Panc1 (cell line): ENCODE results near the gene CFAP100. TPM values are rescaled to one million over a fixed set of nuclear protein-coding genes. Genes with fewer than 3 reads are reported as not detected.

ENCODE experiments used
- ATAC-seq: fragments of 200-7000 bp; cut with Tn5 transposase; 2 replicates; pipeline ENCODE4 v1.9.1; 2020; ENCODE audit warnings: mild to moderate bottlenecking, moderate library complexity
- BruUV-seq: library from RNA; stranded (reverse); fragments of 400-500 nt; replicated peaks from 2 replicates; lab custom pipeline; 2021; lab: Mats Ljungman, UMichigan
- CTCF ChIA-PET: fragments of 300-600 bp; sonication (Branson Sonifier 250); formaldehyde crosslinking; loops from one replicate; lab custom pipeline; 2022; ENCODE audit warnings: antibody characterized with exemption; lab: Charles Lee
- POLR2A ChIA-PET: fragments of 300-600 bp; sonication (Branson Sonifier 250); formaldehyde crosslinking; loops from one replicate; lab custom pipeline; 2022; ENCODE audit warnings: antibody characterized with exemption; lab: Charles Lee
- DNase-seq: peaks from one replicate; pipeline ENCODE4 v3.0.0-alpha.2; 2010; ENCODE audit warnings: low read depth, low spot score
- H3K27ac ChIP-seq: 2 replicates; pipeline ENCODE4 v1.5.1; 2011; ENCODE audit warnings: mild to moderate bottlenecking, low read length, inconsistent platforms
- H3K27me3 ChIP-seq: fragments of 200-500 bp; sonication (Bioruptor generic); 2 replicates; pipeline ENCODE4 v1.6.0; 2014; ENCODE audit warnings: low read length, inconsistent platforms; ENCODE audit not compliant: control insufficient read depth, insufficient read depth
- H3K36me3 ChIP-seq: fragments of 200-500 bp; sonication (Bioruptor generic); 2 replicates; pipeline ENCODE4 v1.5.1; 2014; ENCODE audit warnings: inconsistent platforms, mild to moderate bottlenecking, low read length, moderate library complexity; ENCODE audit not compliant: control insufficient read depth, insufficient read depth
- H3K4me1 ChIP-seq: 2 replicates; pipeline ENCODE4 v1.5.1; 2011; ENCODE audit warnings: inconsistent platforms, mild to moderate bottlenecking, low read length, moderate library complexity; ENCODE audit not compliant: control insufficient read depth, insufficient read depth
- H3K4me3 ChIP-seq, 2 experiments: 2 replicates each; pipeline ENCODE4 v1.5.1; 2011 to 2012; ENCODE audit warnings: low read depth in 2 of 2, low read length in 2 of 2, mild to moderate bottlenecking in 2 of 2, inconsistent platforms in 1 of 2, moderate library complexity in 1 of 2
- H3K9me3 ChIP-seq: fragments of 200-500 bp; sonication (Bioruptor generic); 2 replicates; pipeline ENCODE4 v1.5.1; 2014; ENCODE audit warnings: low read depth, mild to moderate bottlenecking, inconsistent platforms, low read length, moderate library complexity; ENCODE audit not compliant: control insufficient read depth, insufficient read depth
- CTCF ChIP-seq: fragments of 450-650 bp; IDR thresholded peaks from 2 replicates; pipeline ENCODE4 v1.5.1; 2017; ENCODE audit warnings: mild to moderate bottlenecking
- POLR2AphosphoS5 ChIP-seq: IDR thresholded peaks from 2 replicates; pipeline ENCODE4 v1.6.1; 2012; ENCODE audit warnings: mild to moderate bottlenecking, low read depth, low read length, moderate library complexity
- REST ChIP-seq, 2 experiments: IDR thresholded peaks; 2 replicates each; pipeline ENCODE4 v1.6.1; 2011 to 2012; ENCODE audit warnings: low read depth in 2 of 2, control low read depth in 1 of 2, low read length in 1 of 2, mild to moderate bottlenecking in 1 of 2, moderate library complexity in 1 of 2; ENCODE audit not compliant: insufficient read depth in 1 of 2
- SIN3A ChIP-seq: IDR thresholded peaks from 2 replicates; pipeline ENCODE4 v1.6.1; 2012; ENCODE audit warnings: low read depth, mild to moderate bottlenecking, low read length, moderate library complexity, borderline replicate concordance; ENCODE audit not compliant: insufficient read depth
- TCF7L2 ChIP-seq: IDR thresholded peaks from 2 replicates; pipeline ENCODE4 v1.6.1; 2011; ENCODE audit warnings: mild to moderate bottlenecking, low read depth, low read length, inconsistent platforms
- in situ Hi-C: cut with HindIII; loops from 2 replicates; pipeline ENCODE4 v1.10.0; 2016; ENCODE audit warnings: low sequenced_read_pairs, low pct_unique_long_range_greater_than_20kb
- intact Hi-C: fragments of 100-400 bp; cut with micrococcal nuclease; formaldehyde crosslinking; loops from one replicate; pipeline ENCODE4 v1.10.0; 2022; ENCODE audit not compliant: unreplicated experiment
- total RNA-seq: library from RNA; stranded (reverse); gene quantifications from one replicate; pipeline ENCODE4 v1.2.1, GENCODE V29; 2021; ENCODE audit not compliant: unreplicated experiment

Gene CFAP100
- total RNA-seq, 1 experiment from 2014 or later = not detected

- Histone ChIP-seq H3K4me1 (no peaks in the 10 kb centered on the region), H3K27ac (no peak overlapping the region), H3K4me3 (no peak overlapping the region), H3K27me3 (no peaks in the 10 kb centered on the region), H3K9me3 (no peaks in the 10 kb centered on the region), H3K36me3 (peaks cover 2% of the 10 kb centered on the region; the same call in 1 of the 2 replicates)
- ATAC-seq = no peak
- no peak for TF ChIP-seq CTCF
- TF ChIP-seq POLR2AphosphoS5 = no peak
- no peak for TF ChIP-seq REST (IDR thresholded peaks at IDR 0.05; ENCODE audit: insufficient read depth in 1 of 2, low read depth in 2 of 2, low read length in 1 of 2)
- no peak for TF ChIP-seq TCF7L2
- no peak for TF ChIP-seq SIN3A
- no peak for DNase-seq
- no TSS peak for BruUV-seq
- intact Hi-C loops (no loop called here), in situ Hi-C loops (no loop called here)
- CTCF ChIA-PET = no interaction called here
- POLR2A ChIA-PET = no interaction called here
Observed at GRCh38 chr3:126479642-126480041, 84.9 kb downstream of the CFAP100 start.

- Histone ChIP-seq H3K4me1 (no peaks in the 10 kb centered on the region), H3K9me3 (no peaks in the 10 kb centered on the region), H3K36me3 (peaks cover under 1% of the 10 kb centered on the region; the same call in 1 of the 2 replicates), H3K4me3 (no peak overlapping the region), H3K27me3 (no peaks in the 10 kb centered on the region), H3K27ac (no peak overlapping the region)
- ChIA-PET CTCF (interaction anchor here (0.5 kb wide), 1 partner anchor 975 kb away, joined by 3 read pairs; no protein-coding TSS in a partner anchor), POLR2A (no interaction called here)
- DNase-seq (no peak), ATAC-seq (no peak)
- intact Hi-C loops = no loop called here
- TF ChIP-seq POLR2AphosphoS5 (no peak), REST (IDR thresholded peaks at IDR 0.05; ENCODE audit: insufficient read depth in 1 of 2, low read depth in 2 of 2, low read length in 1 of 2) (no peak), SIN3A (no peak), CTCF (no peak), TCF7L2 (no peak)
- in situ Hi-C loops = no loop called here
- BruUV-seq = no TSS peak
Observed at GRCh38 chr3:126480206-126480605, 85.5 kb downstream of the CFAP100 start.
